ENCODE data around the gene GRB7.
"Not testable (repeated sequence)": the region's sequence is repeated elsewhere in the genome, so short reads cannot be mapped to it uniquely, and the experiment has no call there.

Gene GRB7

GRCh38 chr17:39709319-39709997, 28.3 kb upstream of the GRB7 start:
- no peak for DNase-seq (ENCODE audit: low read depth in 2 of 2)

- no peak for DNase-seq (ENCODE audit: low read depth in 2 of 2)
These were observed 27.5 kb upstream of the GRB7 start for GRCh38 chr17:39709998-39710964.

- not testable (repeated sequence) for DNase-seq (ENCODE audit: low read depth in 2 of 2)
These were observed 26.7 kb upstream of the GRB7 start for GRCh38 chr17:39711071-39711470.

GRCh38 chr17:39711851-39712250, 25.9 kb upstream of the GRB7 start:
- DNase-seq (ENCODE audit: low read depth in 2 of 2), result no peak

GRCh38 chr17:39714234-39714633, 23.5 kb upstream of the GRB7 start:
- DNase-seq (ENCODE audit: low read depth in 2 of 2), result no peak

- DNase-seq (ENCODE audit: low read depth in 2 of 2), result no peak
These were observed 22.2 kb upstream of the GRB7 start for GRCh38 chr17:39715375-39716072.

GRCh38 chr17:39716073-39716818, 21.5 kb upstream of the GRB7 start:
- no peak for DNase-seq (ENCODE audit: low read depth in 2 of 2)

GRCh38 chr17:39716879-39717536, 20.7 kb upstream of the GRB7 start:
- no peak for DNase-seq (ENCODE audit: low read depth in 2 of 2)

GRCh38 chr17:39717660-39718059, 20.1 kb upstream of the GRB7 start:
- DNase-seq (ENCODE audit: low read depth in 2 of 2), result no peak

- DNase-seq (ENCODE audit: low read depth in 2 of 2), result no peak
These were observed 18.0 kb upstream of the GRB7 start for GRCh38 chr17:39719563-39720355.

GRCh38 chr17:39722104-39722503, 15.6 kb upstream of the GRB7 start:
- DNase-seq (ENCODE audit: low read depth in 2 of 2), result no peak

GRCh38 chr17:39722965-39723848, 14.5 kb upstream of the GRB7 start:
- no peak for DNase-seq (ENCODE audit: low read depth in 2 of 2)

GRCh38 chr17:39724731-39725130, 13.0 kb upstream of the GRB7 start:
- no peak for DNase-seq (ENCODE audit: low read depth in 2 of 2)

- DNase-seq (ENCODE audit: low read depth in 2 of 2), result not testable (repeated sequence)
These were observed 11.8 kb upstream of the GRB7 start for GRCh38 chr17:39725923-39726322.

GRCh38 chr17:39726617-39727016, 11.1 kb upstream of the GRB7 start:
- no peak for DNase-seq (ENCODE audit: low read depth in 2 of 2)

GRCh38 chr17:39727556-39727955, 10.2 kb upstream of the GRB7 start:
- no peak for DNase-seq (ENCODE audit: low read depth in 2 of 2)

GRCh38 chr17:39729280-39729851, 8.4 kb upstream of the GRB7 start:
- DNase-seq (ENCODE audit: low read depth in 2 of 2), result no peak

- DNase-seq (ENCODE audit: low read depth in 2 of 2), result peak; percentile 88 to 97
These were observed 7.4 kb upstream of the GRB7 start, which contains the start of gene MIEN1 for GRCh38 chr17:39730095-39730921. Gene MIEN1 (minus strand): TSS chr17:39730532. CDS start chr17:39730495, 37 bp downstream.

Data from stimulated activated CD4-positive, alpha-beta T cell treated with anti-CD3 and anti-CD28 coated beads, Interleukin-1b, Interleukin-23, amount 100 ng/mL, for 1 hour (primary cell).